A172 (cell line): ENCODE data around the gene COL13A1. TPM values are rescaled to one million over a fixed set of nuclear protein-coding genes. Genes with fewer than 3 reads are reported as not detected.

ENCODE experiments used
- DNase-seq: peaks from one replicate; pipeline ENCODE4 v3.0.0-alpha.2; 2015; ENCODE audit warnings: low spot score
- total RNA-seq: library from RNA; depleted of rRNA; stranded (reverse); fragments of >200 nt; shearing (Covaris generic); gene quantifications from 2 replicates; pipeline ENCODE4 v1.2.3, GENCODE V29; 2014; rRNA removed

The COL13A1 gene
- 0.86 and 1.1 TPM in 2 replicates for total RNA-seq

DNA sequence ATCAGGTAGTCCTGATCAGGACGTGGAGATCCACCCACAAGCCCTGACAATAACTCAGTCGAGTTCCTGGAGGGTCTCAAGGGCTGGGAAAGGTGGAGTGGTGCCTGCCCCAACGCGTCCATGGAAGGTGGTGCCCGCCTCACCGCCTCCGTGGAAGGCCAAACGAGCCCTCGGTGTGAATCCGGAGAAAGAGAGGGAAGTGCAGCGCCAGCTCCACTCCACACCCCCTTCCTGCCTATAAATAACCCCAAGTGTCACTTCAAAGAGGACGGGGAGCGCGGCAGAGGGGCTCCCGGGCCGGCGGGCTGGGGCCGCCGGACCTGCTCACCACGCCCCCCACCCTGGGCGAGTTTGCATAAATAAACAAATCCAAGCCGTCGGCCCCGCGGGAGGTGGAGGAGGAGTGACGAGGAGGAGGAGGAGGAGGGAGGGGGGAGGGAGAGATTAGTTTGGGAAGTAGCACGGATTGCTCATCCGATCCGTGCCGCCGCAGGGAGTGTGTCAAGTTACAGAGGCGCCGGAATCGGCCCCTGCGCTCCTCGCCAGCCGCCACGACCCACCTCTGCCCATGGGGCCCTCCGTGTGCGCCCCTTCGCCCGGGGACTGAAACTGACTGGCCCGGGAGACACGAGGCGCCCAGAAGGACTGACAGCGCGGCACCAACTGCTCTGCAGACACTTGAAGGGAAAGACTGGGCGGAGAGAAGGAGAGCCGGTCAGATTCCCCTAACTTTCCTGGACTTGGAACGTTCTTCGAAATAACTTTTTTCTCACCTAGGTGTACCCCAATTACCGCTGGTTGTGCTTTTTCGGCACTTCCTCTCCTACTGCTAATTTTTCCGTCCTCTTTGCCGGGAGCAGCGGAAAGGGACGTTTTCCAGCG lies at the start of gene COL13A1:
COL13A1 (plus strand) TSS at position 473 of the 882 bp plus-strand sequence. CDS start 518 bp downstream, outside the sequence.
- peak; percentile 68 for DNase-seq

DNA sequence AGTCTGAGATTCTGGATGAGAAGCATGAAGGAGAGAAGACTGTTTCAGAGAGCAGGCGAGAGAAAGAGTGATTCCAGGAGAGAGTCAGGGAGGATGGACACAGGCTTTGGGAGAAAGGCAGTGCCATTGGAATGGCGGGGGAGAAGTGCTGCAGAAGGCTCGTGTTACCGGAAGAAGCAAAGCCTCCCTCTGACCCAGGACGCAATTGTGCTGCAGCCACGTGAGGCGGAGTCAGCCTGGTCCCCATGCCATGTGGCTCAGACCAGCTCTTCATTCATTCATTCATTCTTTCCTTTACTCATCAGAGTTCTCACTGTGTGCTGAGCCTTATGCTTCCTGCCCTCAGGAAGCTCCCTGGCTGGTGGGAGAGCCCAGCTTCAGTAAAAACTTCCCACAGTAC lies 49.2 kb upstream of the COL13A1 start:
- no peak for DNase-seq

- DNase-seq: no peak
Observed at GRCh38 chr10:69756279-69756678, 45.4 kb upstream of the COL13A1 start.

DNA sequence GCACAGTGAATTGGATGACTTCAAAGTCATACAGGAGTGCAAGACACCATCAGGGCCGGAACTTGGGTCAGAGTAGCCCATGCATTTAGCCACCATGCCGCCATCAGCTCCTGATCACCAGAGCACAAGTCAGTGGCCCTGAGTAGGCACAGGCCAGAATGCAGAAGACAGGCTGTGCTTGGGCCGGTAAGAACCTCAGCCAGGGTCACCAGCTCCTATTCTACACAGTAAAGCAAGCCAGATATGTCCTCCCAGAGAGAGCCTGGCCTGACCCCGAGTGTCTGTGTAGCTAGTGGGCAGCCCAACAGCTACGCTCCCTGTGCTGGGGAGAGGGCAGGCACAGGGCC lies 44.5 kb upstream of the COL13A1 start:
- no peak for DNase-seq

GRCh38 chr10:69757553-69758309 lies 44.0 kb upstream of the COL13A1 start:
- peak; percentile 27 for DNase-seq

DNA sequence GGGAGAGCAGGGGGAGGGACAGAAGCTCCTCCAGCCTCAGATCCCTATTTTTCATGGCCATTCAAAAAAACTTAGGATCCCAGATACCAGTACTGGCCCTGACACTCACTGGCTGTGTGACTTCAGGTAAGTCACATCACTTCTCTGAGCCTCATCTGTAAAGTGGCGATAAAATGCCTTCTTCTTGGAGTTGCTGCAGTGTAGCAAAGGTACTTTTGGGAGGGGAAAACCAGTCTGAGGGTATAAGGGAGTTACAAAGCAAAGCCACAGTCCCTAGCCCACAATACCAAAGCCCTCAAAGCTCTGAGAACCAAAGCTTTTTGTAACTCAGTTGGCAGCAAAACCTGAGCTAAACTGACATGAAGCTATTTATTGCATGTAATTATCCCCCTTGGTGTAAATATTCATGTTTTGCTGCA lies 43.4 kb upstream of the COL13A1 start:
- no peak for DNase-seq

DNA sequence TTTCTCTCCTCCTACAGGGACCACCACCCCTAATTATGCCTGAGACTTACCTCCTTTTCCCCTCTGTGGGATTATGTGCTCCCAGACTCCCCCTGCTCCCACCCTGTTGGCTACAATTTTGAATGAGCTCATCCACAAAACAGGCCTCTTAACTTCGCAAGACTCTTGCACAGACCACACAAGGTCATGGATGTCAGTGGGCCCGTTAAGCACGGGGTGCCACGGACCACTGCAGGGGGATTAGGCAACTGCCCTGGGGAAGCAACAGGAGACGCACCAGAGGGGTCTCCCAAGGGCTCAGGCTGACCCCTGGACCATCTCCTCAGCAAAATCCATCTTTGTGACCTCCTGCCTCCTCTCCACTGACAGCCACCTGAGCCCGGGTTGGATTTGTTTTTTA lies 42.1 kb upstream of the COL13A1 start:
- no peak for DNase-seq

DNA sequence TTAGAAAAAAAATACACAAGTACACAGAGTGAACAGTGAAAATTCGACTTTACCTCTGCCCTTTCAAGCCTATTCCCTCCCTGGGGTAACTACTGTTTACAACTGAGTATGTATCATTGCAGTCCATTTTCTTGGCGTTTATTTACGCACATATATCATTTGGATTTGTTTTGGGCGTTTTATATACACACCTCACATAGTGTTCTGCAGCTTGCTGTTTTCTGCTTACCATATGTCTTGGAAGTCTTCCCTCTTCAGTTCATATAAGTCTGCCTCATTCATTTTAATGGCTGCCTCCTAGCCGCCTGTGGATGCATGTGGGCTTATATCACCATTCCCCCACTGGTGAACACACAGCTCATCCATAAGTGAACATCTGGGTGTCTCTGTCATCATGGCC lies 41.6 kb upstream of the COL13A1 start:
- DNase-seq: no peak

DNA sequence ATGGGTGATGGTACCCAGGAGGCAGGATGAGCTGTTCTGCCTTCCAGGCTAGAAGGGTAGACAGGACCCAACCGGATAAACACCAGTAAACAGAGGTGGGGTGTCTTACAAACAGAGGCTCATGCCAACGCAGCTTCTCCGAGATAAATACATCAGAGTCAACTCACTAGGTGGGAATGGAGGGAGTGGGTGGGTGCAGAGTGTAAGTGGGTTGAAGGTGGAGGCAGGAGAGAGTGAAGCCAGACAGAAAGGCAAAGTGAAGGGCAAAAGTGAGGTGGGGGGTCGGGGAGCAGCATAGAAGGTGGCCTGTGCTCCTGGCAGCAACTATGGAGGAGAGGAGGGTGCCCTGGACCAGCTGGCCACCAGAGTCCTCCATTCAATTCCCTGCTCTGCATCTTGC lies 40.4 kb upstream of the COL13A1 start:
- no peak for DNase-seq

DNA sequence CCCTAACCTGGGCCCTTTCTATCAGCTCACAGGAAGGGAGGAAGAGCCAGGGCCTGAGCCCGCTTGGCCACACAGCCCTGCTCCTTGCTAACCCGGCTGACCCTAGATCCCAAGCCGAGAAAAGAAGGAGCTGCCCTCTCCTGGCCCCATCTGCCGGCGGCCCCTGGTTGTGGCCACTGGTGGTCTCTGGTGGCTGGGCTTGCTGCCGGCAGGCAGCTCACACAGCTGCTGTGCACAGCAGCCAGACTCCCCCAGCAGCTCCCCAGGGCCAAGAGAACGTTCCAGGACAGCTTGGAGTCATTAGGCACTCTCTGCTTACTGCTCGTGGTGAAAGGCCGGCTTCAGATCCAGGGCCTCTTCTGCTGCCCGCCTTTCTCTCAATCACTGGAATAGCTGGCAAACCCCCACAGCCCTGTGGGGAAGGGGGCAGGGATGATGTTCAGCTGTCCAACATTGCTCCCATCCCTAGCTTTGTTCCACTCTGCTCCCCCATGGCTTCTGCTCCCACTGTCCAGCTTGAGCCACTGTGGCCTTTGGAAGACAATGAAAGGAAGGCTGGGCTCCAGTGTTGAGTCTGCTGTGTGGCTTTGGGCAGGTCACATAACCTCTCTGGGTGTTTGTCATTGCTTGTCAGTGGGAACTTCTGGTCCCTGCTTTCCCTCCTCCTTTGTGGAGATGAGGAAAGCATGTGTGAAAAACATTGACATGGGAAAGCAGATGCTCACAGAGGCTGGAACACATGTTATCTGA lies 35.4 kb upstream of the COL13A1 start:
- DNase-seq: no peak

DNA sequence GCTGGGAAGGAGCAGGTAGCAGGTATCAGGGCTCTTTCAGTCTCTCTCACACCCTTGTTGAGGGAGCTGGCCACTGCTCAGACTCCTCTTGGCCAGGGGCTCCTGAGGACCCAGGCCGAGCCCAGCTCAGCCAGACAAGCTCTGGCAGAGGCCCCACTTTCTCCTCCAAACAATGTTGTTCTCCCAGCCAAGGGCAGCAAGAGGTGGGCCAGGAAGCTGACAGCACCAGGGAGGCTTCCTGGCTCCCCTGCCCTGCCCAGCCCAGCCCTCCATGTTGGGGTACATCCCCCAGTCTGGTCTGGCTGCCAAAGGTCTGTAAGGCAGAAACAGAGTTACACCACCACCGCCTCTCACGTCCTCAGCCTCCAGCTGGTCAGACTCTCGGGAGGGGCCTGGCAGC lies 33.9 kb upstream of the COL13A1 start:
- no peak for DNase-seq

- DNase-seq: no peak
Observed at GRCh38 chr10:69768386-69768785, 33.3 kb upstream of the COL13A1 start.

DNA sequence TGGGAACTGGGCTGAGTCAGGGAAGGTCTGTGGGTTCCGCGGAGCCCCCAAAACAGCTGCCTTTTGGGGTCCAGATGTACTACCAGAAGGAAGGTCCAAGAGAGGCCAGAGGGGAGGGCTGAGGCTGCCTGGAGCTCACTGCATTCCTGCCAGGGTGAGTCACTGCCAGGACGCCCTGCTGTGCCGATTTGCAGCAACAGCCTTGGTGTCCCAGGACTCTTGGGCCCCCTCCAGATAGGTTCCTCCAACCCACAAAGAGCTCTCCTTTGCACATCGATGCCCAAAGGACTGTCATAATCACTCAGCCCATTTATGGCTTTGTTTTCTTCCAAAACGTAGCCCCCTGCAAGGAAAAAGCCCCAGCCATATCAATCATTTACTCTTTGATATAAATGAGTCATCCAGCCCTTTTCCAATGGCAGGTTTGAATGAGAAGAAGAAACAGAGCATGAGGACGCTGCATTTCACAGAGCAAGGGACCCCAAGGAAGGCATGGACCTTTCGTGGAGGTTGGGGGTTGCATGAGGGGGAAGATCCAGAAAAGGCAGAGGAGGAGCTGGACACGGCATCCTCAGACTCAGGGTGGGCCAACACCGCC lies 32.2 kb upstream of the COL13A1 start:
- peak; percentile 91 for DNase-seq

GRCh38 chr10:69772933-69773704 lies 28.6 kb upstream of the COL13A1 start:
- DNase-seq: no peak

GRCh38 chr10:69774596-69774995 lies 27.1 kb upstream of the COL13A1 start:
- DNase-seq: no peak

GRCh38 chr10:69780077-69780476 lies 21.6 kb upstream of the COL13A1 start:
- DNase-seq: no peak

- DNase-seq: no peak
Observed at GRCh38 chr10:69781576-69781975, 20.1 kb upstream of the COL13A1 start.

DNA sequence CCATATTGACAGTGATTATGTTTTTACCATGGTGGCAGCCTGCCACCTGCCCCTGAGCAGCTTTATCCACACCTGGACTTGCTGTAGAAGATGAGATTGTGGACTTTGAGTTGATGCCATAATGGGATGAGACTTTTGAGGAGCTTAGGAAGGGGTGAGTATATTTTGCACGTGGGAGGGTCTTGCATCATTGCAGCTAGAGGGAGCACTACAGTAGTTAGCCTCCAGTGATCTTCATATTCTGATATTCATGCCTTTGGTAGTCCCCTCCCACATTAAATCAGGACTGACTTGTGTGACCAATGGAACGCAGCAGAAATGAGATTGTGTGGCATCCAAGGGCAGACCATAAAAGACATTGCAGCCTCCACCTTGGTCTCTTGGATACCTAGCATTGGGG lies 18.2 kb upstream of the COL13A1 start:
- DNase-seq: no peak

DNA sequence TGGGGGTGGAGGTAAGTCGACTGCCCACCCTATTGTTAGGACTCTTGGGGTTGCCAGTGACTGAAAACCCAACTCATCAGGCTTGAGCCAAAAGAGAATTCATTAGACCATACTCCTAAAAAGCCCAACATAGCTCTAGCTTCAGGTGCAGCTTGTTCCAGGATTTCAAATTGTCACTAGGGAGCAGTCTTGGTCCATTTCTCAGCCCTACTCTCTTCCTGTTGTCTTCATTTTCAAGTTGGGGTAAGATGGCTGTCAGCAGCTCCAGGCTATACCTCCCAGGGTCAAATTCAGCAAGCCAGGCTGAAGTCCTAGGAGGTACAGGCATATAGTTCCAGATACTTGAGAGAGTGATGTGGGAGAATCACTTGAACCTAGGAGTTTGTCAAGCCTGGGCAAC lies 14.9 kb upstream of the COL13A1 start:
- DNase-seq: peak; percentile 39

GRCh38 chr10:69787681-69788080 lies 14.0 kb upstream of the COL13A1 start:
- DNase-seq: no peak

GRCh38 chr10:69789164-69789576 lies 12.5 kb upstream of the COL13A1 start:
- no peak for DNase-seq
